MG63 (cell line): ENCODE measurements around the gene ZNF582. TPM values are rescaled to one million over a fixed set of nuclear protein-coding genes. Genes with fewer than 3 reads are reported as not detected.
A peak's percentile ranks its signal among the peaks of the same experiment; 100 is the strongest.

Source experiments
- DNase-seq: peaks from one replicate; pipeline ENCODE4 v3.0.0-alpha.2; 2020
- H3K27me3 ChIP-seq: fragments of 250-450 bp; sonication (Bioruptor Pico); 2 replicates; pipeline ENCODE4 v1.5.1; 2020; ENCODE audit warnings: mild to moderate bottlenecking, moderate library complexity
- H3K36me3 ChIP-seq: fragments of 250-450 bp; sonication (Bioruptor Pico); 2 replicates; pipeline ENCODE4 v1.5.1; 2020; ENCODE audit warnings: mild to moderate bottlenecking, moderate library complexity
- H3K4me3 ChIP-seq: fragments of 250-450 bp; sonication (Bioruptor Pico); 2 replicates; pipeline ENCODE4 v1.5.1; 2020; ENCODE audit warnings: mild to moderate bottlenecking, moderate library complexity
- H3K9me3 ChIP-seq: fragments of 250-450 bp; sonication (Bioruptor Pico); 2 replicates; pipeline ENCODE4 v1.5.1; 2020; ENCODE audit warnings: mild to moderate bottlenecking, moderate library complexity
- total RNA-seq: library from RNA; depleted of rRNA; stranded (reverse); fragments of >200 nt; shearing (Covaris generic); gene quantifications from 2 replicates; pipeline ENCODE4 v1.2.3, GENCODE V29; 2014; ENCODE audit warnings: low replicate concordance; rRNA removed

The ZNF582 gene
- not detected in 2 replicates for total RNA-seq

- peak; percentile 12 for DNase-seq
- Histone ChIP-seq H3K4me3 (no peak within 1 kb of the TSS), H3K9me3 (peaks cover 9% of the 10 kb centered on the region; the same call in 1 of the 2 replicates), H3K27me3 (no peaks in the 10 kb centered on the region), H3K36me3 (no peaks in the 10 kb centered on the region)
These were observed at the start of gene ZNF582 for GRCh38 chr19:56393119-56394012. ZNF582 (minus strand) TSS chr19:56393534; CDS start chr19:56391752, 1,782 bp downstream.

DNA sequence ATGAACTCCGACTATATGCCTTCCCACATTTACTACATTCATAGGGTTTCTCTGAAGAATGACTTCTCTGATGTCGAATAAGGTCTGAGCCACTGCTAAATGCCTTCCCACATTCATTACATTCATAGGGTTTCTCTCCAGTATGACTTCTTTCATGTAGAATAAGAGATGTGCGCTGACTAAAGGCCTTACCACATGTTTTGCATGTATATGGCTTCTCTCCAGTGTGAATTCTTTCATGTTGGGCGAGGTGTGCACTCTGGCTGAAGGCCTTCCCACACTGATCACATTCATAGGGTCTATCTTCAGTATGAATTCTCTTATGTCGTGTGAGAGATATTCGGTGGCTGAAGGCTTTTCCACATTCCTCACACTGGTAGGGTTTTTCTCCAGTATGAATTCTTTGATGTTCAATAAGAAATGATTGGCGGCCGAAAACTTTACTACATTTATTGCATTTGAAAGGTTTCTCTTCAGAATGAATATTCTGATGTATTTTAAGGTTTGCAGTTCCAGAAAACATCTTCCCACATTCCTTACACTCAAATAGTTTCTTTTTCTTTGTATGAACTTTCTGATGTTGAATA is 48.0 kb upstream of the ZNF582 start:
- Histone ChIP-seq H3K4me3 (no peak overlapping the region), H3K27me3 (no peaks in the 10 kb centered on the region), H3K36me3 (no peaks in the 10 kb centered on the region), H3K9me3 (peaks cover 33% of the 10 kb centered on the region)
- DNase-seq, result no peak

GRCh38 chr19:56423985-56424353 is 30.6 kb upstream of the ZNF582 start:
- no peak overlapping the region for H3K4me3 ChIP-seq
- H3K36me3 ChIP-seq, result no peaks in the 10 kb centered on the region
- DNase-seq, result no peak
- no peaks in the 10 kb centered on the region for H3K27me3 ChIP-seq
- H3K9me3 ChIP-seq, result peaks cover 64% of the 10 kb centered on the region

DNA sequence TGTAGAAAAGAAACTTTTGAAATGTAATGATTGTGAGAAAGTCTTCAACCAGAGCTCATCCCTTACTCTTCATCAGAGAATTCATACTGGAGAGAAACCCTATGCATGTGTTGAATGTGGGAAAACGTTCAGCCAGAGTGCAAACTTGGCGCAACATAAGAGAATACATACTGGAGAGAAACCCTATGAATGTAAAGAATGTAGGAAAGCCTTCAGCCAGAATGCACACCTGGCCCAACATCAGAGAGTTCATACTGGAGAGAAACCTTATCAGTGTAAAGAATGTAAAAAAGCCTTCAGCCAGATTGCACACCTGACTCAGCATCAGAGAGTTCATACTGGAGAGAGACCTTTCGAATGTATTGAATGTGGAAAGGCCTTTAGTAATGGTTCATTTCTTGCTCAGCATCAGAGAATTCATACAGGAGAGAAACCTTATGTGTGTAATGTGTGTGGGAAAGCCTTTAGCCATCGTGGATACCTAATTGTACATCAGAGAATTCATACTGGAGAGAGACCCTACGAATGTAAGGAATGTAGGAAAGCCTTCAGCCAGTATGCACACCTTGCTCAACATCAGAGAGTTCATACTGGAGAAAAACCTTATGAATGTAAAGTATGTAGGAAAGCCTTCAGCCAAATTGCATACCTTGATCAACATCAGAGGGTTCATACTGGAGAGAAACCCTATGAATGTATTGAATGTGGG is 30.1 kb upstream of the ZNF582 start:
- H3K4me3 ChIP-seq, result no peak overlapping the region
- H3K36me3 ChIP-seq, result no peaks in the 10 kb centered on the region
- peaks cover 68% of the 10 kb centered on the region for H3K9me3 ChIP-seq
- no peak for DNase-seq
- H3K27me3 ChIP-seq, result no peaks in the 10 kb centered on the region

GRCh38 chr19:56405062-56405461 is 11.7 kb upstream of the ZNF582 start:
- Histone ChIP-seq H3K27me3 (no peaks in the 10 kb centered on the region), H3K9me3 (peaks cover 39% of the 10 kb centered on the region), H3K36me3 (peaks cover 16% of the 10 kb centered on the region), H3K4me3 (peak overlapping the region; percentile 75)
- no peak for DNase-seq

DNA sequence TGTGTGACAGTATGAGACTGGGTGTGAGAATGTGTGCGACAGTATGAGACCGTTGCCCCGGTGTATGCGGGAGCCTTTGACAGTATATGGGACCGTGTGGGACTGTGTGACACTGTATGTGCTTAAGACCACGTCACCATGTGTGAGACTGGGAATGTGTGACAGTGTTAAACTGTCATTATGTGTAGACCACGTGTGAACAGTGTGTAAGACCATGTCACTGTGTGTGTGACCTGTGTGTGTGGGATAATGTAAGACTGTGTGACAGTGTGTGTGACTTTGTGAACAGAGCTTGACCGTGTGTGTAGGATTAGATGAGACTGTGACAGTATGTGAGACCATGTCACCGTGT is 11.3 kb upstream of the ZNF582 start:
- peak overlapping the region; percentile 75 for H3K4me3 ChIP-seq
- no peak for DNase-seq

GRCh38 chr19:56403764-56404704 is 10.7 kb upstream of the ZNF582 start, which contains the start of gene ZNF583:
ZNF583 (plus strand) TSS chr19:56404332; CDS start chr19:56407115, 2,783 bp downstream.
- Histone ChIP-seq H3K4me3 (peak within 1 kb of the TSS; percentile 75), H3K27me3 (no peaks in the 10 kb centered on the region), H3K9me3 (peaks cover 35% of the 10 kb centered on the region), H3K36me3 (peaks cover 13% of the 10 kb centered on the region)
- peak; percentile 95 for DNase-seq

More for the DNA sequence above, 11.3 kb upstream of the ZNF582 start:
- Histone ChIP-seq H3K27me3 (no peaks in the 10 kb centered on the region), H3K9me3 (peaks cover 40% of the 10 kb centered on the region), H3K36me3 (peaks cover 13% of the 10 kb centered on the region)

DNA sequence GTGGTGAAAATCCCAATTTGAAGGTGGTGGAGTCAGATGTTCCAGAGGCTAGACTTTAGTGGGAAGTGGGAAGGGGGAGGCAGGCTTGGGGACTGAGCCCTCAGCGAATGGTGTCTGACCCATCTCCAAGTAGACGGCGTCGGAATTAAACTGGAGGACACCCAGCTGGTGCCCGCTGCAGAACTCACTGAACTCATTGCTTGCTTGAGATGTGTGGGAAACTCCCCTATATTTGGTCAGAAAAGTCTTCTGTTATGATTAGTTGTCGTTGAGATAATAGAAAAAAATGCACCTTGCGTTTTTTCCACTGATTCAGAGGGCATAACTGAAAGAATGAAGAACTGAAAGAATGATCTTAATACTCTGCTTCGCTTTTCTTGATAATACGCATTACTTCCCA is 9.9 kb upstream of the ZNF582 start:
- H3K36me3 ChIP-seq, result peaks cover 8% of the 10 kb centered on the region; the same call in 1 of the 2 replicates
- no peak for DNase-seq

GRCh38 chr19:56400485-56400884 is 7.2 kb upstream of the ZNF582 start:
- Histone ChIP-seq H3K4me3 (no peak overlapping the region), H3K9me3 (peaks cover 23% of the 10 kb centered on the region), H3K36me3 (no peaks in the 10 kb centered on the region), H3K27me3 (no peaks in the 10 kb centered on the region)
- no peak for DNase-seq

More for the DNA sequence above, 9.9 kb upstream of the ZNF582 start:
- peaks cover 34% of the 10 kb centered on the region for H3K9me3 ChIP-seq
- peak overlapping the region; percentile 75 for H3K4me3 ChIP-seq
- no peaks in the 10 kb centered on the region for H3K27me3 ChIP-seq

DNA sequence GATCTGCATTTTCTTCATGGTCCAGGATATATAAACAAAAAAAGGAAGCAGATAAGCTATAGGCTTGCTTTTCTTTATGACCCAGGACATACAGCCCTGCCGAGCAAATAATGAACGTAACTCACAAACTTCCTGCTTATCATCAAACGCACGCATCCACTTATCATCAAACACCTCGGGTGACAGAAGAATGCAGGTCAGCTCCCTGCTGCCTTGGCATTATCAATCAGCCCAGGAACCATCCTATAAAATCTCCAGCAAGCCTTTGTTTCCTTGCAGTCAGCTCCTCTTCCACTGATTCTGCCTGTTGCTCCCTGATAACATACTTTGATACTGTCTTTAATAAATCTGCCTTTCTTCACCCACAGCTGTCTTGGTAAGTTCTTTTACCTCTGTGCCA is 5.5 kb upstream of the ZNF582 start:
- Histone ChIP-seq H3K9me3 (peaks cover 19% of the 10 kb centered on the region), H3K36me3 (no peaks in the 10 kb centered on the region), H3K27me3 (no peaks in the 10 kb centered on the region), H3K4me3 (no peak overlapping the region)
- DNase-seq, result no peak

GRCh38 chr19:56383826-56384605 is 9.3 kb downstream of the ZNF582 start:
- H3K36me3 ChIP-seq, result no peaks in the 10 kb centered on the region
- no peak for DNase-seq
- H3K9me3 ChIP-seq, result peaks cover 9% of the 10 kb centered on the region
- no peaks in the 10 kb centered on the region for H3K27me3 ChIP-seq
- H3K4me3 ChIP-seq, result no peak overlapping the region

GRCh38 chr19:56377105-56377924 is 16.0 kb downstream of the ZNF582 start:
- Histone ChIP-seq H3K36me3 (peaks cover 46% of the 10 kb centered on the region), H3K9me3 (peaks cover 31% of the 10 kb centered on the region), H3K4me3 (no peak overlapping the region), H3K27me3 (no peaks in the 10 kb centered on the region)
- DNase-seq, result no peak

DNA sequence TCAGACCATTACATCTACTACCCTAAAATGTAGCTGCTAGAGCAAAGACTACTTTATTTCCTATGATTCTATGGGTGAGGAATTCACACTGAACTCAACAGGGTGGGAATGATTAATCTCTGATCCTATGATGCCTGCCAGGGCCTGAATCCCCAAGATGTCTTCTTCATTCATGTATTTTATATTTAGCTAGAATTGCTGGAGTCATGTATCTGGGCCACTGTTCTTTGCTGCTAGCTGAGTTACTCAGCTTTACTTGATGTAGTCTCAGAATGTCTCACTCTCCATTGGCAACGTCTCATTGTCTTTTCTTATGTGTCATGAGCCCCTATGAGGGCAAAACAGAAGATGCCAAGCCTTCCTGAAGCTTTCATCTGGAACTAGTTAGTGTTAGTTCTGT is 21.1 kb downstream of the ZNF582 start:
- no peaks in the 10 kb centered on the region for H3K27me3 ChIP-seq
- no peak for DNase-seq
- no peak overlapping the region for H3K4me3 ChIP-seq
- H3K36me3 ChIP-seq, result peaks cover 53% of the 10 kb centered on the region
- H3K9me3 ChIP-seq, result peaks cover 22% of the 10 kb centered on the region

DNA sequence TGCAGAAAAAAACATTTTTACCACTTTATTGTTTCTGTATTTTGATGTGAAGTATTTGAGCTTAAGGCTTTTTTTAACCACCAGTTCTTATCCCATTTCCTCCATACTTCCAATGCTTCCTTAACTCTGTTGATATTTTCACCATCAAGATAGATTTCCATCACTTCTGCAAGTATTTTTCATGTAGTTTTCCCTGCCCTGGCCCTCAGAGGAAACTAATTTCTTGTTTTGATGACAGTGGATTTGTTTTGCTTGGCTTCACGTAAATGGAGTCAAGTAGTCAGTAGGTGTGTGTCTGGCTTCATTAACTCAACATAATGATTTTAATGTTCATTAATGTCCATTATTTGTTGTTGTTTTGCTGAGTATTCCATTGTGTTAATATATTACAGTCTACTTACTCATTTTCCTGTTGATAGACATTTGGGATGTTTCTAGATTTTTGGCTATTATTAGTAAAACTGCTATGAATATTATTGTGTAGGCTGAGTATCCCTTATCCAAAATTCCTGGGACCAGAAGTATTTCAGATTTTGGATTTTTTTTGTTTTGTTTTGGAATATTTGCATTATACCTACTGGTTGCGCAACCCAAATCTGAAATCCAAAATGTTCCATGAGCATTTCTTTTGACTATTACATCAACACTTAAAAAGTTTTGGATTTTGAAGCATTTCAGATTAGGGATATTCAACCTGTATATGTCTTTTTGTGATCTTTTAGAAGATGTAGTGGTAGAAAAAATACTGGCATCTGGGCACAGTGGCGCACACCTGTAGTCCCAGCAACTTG is 23.3 kb downstream of the ZNF582 start:
- Histone ChIP-seq H3K4me3 (no peak overlapping the region), H3K36me3 (peaks cover 36% of the 10 kb centered on the region), H3K9me3 (peaks cover 8% of the 10 kb centered on the region), H3K27me3 (no peaks in the 10 kb centered on the region)
- DNase-seq, result no peak
